Sigmoid colon (tissue), 4 donors: Measurements from ENCODE around the gene CYP27B1.

Experiments used
- EP300 ChIP-seq, 4 donors: sonication (generic); formaldehyde crosslinking; IDR thresholded peaks; one replicate each; pipeline ENCODE4 v1.6.1; 2017; ENCODE audit warnings: antibody characterized with exemption in 4 of 4
- POLR2AphosphoS5 ChIP-seq, 4 donors: sonication (generic); formaldehyde crosslinking; IDR thresholded peaks; one replicate each; pipeline ENCODE4 v1.6.1; 2017; ENCODE audit warnings: antibody characterized with exemption in 4 of 4
- TF ChIP-seq, protein P1 (sequence below), 4 experiments: fragments of 450-650 bp in 3 of 4; fragments of 200-600 bp in 1 of 4; IDR thresholded peaks; one replicate each; pipeline ENCODE4 v1.5.1; 2016 to 2019; ENCODE audit warnings: antibody characterized with exemption in 4 of 4, mild to moderate bottlenecking in 3 of 4, moderate library complexity in 2 of 4

DNA sequence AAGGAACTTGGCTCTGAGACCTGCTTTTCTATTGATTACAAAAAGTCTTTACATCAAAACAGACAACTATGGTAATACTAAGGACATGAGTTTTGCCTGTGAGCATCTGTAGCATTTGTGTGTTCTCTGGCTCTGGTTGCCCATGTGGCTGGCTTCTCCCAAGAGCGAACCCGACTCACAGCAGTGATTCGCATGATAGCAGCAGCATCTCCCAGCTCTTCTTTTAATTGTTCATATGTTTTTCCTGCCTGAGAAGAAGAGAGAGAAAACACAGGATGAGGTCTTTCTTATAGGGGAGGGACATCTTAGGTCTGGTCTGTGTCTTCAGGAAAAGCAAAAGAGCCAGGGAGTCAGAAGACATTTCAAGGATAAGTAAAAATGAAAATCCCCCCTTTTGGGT is 34.1 kb upstream of the CYP27B1 start:
- no peak for TF ChIP-seq POLR2AphosphoS5 (IDR thresholded peaks at IDR 0.05)
- TF ChIP-seq, protein P1, sequence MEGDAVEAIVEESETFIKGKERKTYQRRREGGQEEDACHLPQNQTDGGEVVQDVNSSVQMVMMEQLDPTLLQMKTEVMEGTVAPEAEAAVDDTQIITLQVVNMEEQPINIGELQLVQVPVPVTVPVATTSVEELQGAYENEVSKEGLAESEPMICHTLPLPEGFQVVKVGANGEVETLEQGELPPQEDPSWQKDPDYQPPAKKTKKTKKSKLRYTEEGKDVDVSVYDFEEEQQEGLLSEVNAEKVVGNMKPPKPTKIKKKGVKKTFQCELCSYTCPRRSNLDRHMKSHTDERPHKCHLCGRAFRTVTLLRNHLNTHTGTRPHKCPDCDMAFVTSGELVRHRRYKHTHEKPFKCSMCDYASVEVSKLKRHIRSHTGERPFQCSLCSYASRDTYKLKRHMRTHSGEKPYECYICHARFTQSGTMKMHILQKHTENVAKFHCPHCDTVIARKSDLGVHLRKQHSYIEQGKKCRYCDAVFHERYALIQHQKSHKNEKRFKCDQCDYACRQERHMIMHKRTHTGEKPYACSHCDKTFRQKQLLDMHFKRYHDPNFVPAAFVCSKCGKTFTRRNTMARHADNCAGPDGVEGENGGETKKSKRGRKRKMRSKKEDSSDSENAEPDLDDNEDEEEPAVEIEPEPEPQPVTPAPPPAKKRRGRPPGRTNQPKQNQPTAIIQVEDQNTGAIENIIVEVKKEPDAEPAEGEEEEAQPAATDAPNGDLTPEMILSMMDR (IDR thresholded peaks at IDR 0.05) = no peak
- no peak for TF ChIP-seq EP300 (IDR thresholded peaks at IDR 0.05)
